Measurements from ENCODE around the gene NOX4.
"Not testable (repeated sequence)": the region's sequence is repeated elsewhere in the genome, so short reads cannot be mapped to it uniquely, and the experiment has no call there.

NOX4 gene

DNA sequence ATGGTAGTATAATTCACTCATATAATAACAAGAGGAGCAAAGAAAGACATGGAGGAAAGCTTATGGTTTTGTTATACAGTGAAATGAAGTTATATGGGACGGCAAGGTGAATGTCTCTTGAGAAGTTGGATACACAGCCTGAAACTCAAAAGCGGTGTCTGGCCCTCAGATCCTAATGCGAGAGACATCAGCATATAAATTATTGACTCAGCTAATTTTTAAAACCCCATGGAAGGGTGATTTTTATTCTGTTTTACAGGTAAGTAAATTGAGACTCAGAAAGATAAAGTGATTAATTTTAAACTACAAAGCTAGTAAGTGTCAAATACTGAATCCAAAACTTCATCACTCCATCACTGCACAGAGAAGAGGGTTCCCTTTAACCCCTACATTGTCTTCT is 203.2 kb downstream of the NOX4 start:
- not testable (repeated sequence) for DNase-seq

DNA sequence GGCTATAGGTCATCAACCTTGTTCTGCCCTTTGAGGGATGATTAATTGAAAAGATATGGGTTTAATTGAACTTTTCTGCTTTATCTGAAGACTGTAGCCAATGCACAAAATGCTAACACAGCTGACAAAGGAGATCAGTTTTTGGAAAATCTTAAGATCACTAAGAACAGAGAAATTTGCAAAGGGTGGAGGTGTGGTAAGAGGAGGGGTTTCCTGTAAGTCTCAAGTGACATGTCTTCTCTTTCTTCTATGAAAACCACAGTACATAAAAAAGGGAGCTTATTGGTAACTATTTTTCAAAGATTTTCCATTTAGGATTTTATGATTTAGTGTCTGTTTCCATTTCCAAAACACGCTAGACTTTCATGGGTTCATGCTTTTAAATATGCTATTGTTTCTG is 204.6 kb downstream of the NOX4 start:
- DNase-seq = not testable (repeated sequence)

DNA sequence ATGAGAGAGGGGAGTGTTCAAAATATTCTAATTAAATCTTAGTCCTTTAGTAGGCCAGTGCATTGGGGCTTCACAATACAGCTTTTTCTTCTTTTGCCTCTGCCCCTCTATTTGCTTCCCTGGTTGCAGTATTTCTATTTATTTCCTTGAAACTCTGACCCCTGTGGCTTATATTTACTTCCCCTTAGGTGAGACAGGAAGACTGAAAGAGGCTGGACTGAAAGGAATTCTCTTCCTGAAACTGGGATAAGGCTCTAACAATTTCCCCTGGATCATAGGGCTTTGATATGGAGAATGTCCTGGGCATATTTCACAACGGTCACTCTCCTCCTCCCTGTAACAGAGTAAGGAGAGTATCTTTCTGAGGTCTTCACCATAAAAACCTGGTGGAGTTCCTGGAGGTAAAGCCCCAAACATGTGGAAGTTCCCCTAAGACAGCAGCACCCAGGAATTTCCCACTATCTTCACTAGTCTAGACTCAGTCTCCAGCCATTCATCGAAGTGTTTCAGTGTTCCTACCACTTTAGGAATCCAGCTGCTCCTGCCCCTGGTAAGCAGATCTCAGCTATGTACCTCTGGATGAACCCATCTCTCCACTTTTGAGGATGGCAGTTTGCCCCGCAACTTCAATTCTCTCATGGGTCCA is 210.0 kb downstream of the NOX4 start:
- not testable (repeated sequence) for DNase-seq

DNA sequence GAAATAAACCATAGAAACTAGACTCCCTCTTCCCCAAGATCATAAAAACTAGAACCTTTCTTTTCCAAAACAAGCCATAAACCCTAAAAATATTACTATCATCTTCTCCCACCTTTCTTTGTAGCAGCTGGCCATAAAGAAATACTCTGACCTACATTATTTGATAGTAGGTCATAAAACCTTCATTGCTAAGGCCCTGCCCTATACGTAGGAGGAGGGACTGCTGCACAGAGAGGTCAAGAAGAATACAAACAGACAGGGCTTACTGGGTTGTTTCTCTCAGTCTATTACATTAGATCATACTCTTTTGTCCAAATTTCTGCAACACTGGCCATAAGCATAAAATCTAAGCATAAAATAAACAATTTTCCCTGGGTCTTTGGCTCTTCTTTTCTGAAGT is 212.0 kb downstream of the NOX4 start:
- no peak for DNase-seq

DNA sequence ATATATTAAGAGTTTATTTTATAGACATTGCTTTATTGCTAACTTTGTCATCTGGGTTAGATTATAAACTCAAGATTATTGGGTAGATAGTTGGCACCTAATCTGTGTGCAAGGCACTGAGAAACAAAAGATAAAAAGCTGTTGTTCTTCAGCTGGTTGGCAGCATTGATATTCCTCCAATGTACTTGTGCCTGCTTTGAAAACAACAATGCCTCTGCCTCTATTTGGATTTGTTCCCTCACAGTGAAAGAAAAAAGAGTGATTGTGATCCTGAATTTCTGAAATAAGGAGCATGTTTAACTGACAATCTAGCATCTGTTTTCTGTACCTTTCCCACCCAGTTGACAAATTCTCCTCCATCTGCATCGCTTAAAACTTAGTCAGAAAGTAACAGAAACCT is 215.2 kb downstream of the NOX4 start:
- no peak for DNase-seq

Measured in NCI-H146 (cell line).